ENCODE data around the gene STYXL1.
"Not testable (repeated sequence)": the region's sequence is repeated elsewhere in the genome, so short reads cannot be mapped to it uniquely, and the experiment has no call there.

Gene STYXL1

GRCh38 chr7:76020031-76020714 is 27.6 kb downstream of the STYXL1 start:
- Mint-ChIP-seq H3K36me3 (peaks cover 8% of the 10 kb centered on the region), H3K4me1 (peaks cover 5% of the 10 kb centered on the region), H3K27me3 (no peaks in the 10 kb centered on the region), H3K27ac (no peak overlapping the region), H3K4me3 (no peak overlapping the region), H3K9me3 (no peaks in the 10 kb centered on the region)

GRCh38 chr7:76018520-76018919 is 29.3 kb downstream of the STYXL1 start:
- H3K27me3 Mint-ChIP-seq, H3K27ac Mint-ChIP-seq, H3K9me3 Mint-ChIP-seq, H3K4me3 Mint-ChIP-seq, H3K4me1 Mint-ChIP-seq, H3K36me3 Mint-ChIP-seq: not testable (repeated sequence)

- Mint-ChIP-seq H3K4me3 (no peak overlapping the region), H3K27ac (no peak overlapping the region), H3K27me3 (no peaks in the 10 kb centered on the region), H3K9me3 (no peaks in the 10 kb centered on the region), H3K4me1 (peaks cover 5% of the 10 kb centered on the region), H3K36me3 (peaks cover 6% of the 10 kb centered on the region)
Measured at GRCh38 chr7:76016191-76016947, 31.4 kb downstream of the STYXL1 start.

- H3K9me3 Mint-ChIP-seq = no peaks in the 10 kb centered on the region
Measured at GRCh38 chr7:76011442-76011861, 36.3 kb downstream of the STYXL1 start.

DNA sequence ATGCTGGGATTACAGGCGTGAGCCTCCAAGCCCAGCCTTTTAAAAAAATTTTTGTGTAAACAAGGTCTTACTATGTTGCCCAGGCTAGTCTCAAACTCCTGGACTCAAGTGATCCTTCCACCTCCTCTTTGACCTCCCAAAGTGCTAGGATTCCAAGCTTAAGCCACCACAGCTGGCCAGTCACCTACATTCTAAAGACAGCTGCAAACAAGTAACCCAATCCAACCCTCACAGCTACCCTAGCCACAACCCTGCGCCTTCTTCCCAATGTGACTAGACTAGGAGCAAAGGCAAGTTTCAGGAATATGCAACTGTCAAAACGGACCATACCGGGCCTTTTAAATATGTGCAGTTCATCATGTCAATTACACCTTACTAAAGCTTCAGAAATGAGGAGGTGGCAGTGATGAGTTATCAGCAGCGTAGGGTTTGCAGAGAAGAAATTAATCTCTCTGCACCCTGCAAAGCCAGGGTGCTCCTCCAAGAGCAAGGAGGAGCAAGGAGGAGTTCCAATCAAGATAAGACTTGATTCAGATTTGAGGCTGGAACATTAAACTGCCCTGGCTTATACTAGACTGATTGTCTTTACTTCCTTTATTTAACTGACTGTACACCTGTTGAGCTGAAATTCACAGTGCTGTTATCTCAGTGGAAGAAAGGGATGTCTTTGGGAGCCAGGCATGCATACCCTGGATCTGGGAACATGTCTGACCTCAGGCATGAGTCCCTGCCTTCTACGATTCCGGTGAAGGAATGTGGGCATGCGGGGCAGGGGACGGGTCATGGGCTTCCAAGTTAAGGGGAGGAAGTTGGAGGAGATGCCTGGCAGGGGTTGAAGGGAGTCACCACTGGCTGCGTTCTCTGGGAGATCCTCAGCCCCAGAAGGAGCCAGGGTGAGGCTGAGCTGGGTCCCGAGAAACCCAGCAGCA is 37.9 kb downstream of the STYXL1 start:
- Mint-ChIP-seq H3K9me3 (no peaks in the 10 kb centered on the region), H3K4me3 (peak overlapping the region; percentile 55), H3K36me3 (peaks cover 12% of the 10 kb centered on the region), H3K27me3 (no peaks in the 10 kb centered on the region), H3K27ac (no peak overlapping the region), H3K4me1 (peaks cover 30% of the 10 kb centered on the region)

More at GRCh38 chr7:76011442-76011861, 36.3 kb downstream of the STYXL1 start:
- Mint-ChIP-seq H3K27me3 (no peaks in the 10 kb centered on the region), H3K4me3 (no peak overlapping the region), H3K4me1 (peaks cover 30% of the 10 kb centered on the region), H3K27ac (no peak overlapping the region), H3K36me3 (peaks cover 7% of the 10 kb centered on the region)

DNA sequence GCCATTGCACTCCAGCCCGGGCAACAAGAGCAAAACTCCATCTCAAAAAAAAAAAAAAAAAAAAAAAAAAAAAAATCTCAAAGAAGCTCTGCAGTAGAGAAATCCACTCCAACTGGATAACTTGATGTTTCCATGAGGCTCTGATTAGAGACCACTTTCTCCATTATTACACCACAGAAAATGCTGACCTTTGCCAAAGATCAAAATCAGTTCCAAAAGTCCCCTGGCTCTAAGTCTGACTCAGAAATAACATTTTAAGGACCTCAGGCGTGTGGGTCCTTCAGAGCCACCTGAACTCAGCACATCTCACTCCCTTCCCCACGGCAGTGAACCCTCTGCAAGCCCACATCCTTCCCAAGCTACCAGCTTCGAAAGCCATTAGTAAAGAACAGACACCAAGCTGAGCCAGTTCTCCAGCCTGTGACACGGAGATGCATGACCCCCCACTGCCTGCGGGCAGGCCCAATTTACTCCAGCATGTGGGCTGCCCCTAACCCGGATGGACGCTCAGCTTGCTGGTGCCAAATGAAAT is 39.6 kb downstream of the STYXL1 start:
- Mint-ChIP-seq H3K27ac (no peak overlapping the region), H3K27me3 (no peaks in the 10 kb centered on the region), H3K4me3 (peak overlapping the region; percentile 55), H3K4me1 (peaks cover 30% of the 10 kb centered on the region), H3K9me3 (no peaks in the 10 kb centered on the region), H3K36me3 (peaks cover 11% of the 10 kb centered on the region)

DNA sequence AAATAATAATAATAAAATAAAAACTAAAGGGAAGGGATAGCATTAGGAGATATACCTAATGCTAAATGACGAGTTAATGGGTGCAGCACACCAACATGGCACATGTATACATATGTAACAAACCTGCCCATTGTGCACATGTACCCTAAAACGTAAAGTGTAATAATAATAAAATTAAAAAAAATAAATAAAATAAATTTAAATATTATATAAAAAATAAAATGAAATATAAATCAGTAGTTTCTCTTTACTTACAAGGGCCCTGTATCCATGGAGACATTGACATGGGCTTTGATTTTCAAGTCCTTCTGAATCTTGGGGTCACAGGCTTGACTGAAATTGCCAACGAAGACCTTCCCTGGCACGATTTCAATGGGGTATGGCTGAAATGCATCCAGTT is 42.8 kb downstream of the STYXL1 start:
- Mint-ChIP-seq H3K36me3 (peaks cover 12% of the 10 kb centered on the region), H3K4me1 (peaks cover 20% of the 10 kb centered on the region)
- H3K27ac Mint-ChIP-seq, H3K27me3 Mint-ChIP-seq, H3K4me3 Mint-ChIP-seq, H3K9me3 Mint-ChIP-seq: not testable (repeated sequence)

DNA sequence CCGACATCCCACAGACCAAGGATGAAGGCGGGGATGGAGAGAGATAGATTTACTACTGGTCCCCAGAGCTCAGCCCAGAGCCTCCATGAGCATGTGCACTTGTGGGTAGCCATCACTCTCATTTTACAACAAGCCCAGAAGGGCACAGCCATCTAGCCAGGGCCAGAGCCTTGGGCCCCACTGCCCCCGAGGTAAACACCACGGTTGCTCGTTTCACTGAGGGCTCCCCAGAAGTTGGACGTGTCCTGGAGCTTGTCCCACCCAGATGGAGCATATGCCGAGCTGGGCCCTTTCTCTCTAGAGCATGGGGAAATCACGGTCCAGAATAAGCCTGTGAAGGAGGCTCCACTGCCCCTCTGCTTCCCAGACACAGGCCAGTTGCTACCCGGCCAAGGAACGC is 44.4 kb downstream of the STYXL1 start:
- Mint-ChIP-seq H3K9me3 (no peaks in the 10 kb centered on the region), H3K4me3 (no peak overlapping the region), H3K4me1 (peaks cover 3% of the 10 kb centered on the region), H3K27me3 (no peaks in the 10 kb centered on the region), H3K27ac (no peak overlapping the region), H3K36me3 (peaks cover 12% of the 10 kb centered on the region)

DNA sequence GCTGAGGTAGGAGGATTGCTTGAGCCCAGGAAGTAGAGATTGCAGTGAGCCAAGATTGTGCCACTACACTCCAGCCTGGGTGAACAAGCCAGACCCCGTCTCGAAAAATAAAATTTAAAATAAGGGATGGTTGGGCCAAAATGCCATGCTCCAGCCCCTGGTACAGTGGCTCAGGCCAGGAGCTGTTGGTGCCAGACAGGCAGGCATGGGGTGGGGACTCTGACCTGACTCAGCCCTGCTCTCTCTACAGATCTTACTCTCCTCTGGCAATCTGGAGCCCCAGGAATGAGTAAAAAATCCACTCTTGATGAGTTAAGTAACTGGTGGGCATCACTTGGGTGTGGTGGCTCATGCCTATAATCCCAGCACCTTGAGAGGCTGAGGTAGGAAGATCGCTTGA is 45.0 kb downstream of the STYXL1 start:
- H3K4me1 Mint-ChIP-seq = no peaks in the 10 kb centered on the region
- no peak overlapping the region for H3K27ac Mint-ChIP-seq
- no peaks in the 10 kb centered on the region for H3K9me3 Mint-ChIP-seq
- H3K27me3 Mint-ChIP-seq = no peaks in the 10 kb centered on the region
- peaks cover 12% of the 10 kb centered on the region for H3K36me3 Mint-ChIP-seq
- H3K4me3 Mint-ChIP-seq = no peak overlapping the region

GRCh38 chr7:76002139-76002538 is 45.7 kb downstream of the STYXL1 start:
- peaks cover 12% of the 10 kb centered on the region for H3K36me3 Mint-ChIP-seq
- no peaks in the 10 kb centered on the region for H3K27me3 Mint-ChIP-seq
- no peak overlapping the region for H3K4me3 Mint-ChIP-seq
- H3K9me3 Mint-ChIP-seq = no peaks in the 10 kb centered on the region
- H3K27ac Mint-ChIP-seq = no peak overlapping the region
- H3K4me1 Mint-ChIP-seq = peaks cover 6% of the 10 kb centered on the region

- Mint-ChIP-seq H3K9me3 (no peaks in the 10 kb centered on the region), H3K36me3 (peaks cover 11% of the 10 kb centered on the region), H3K4me3 (no peak overlapping the region), H3K27me3 (no peaks in the 10 kb centered on the region), H3K27ac (no peak overlapping the region), H3K4me1 (peaks cover 13% of the 10 kb centered on the region)
Measured at GRCh38 chr7:76000566-76000965, 47.2 kb downstream of the STYXL1 start.

DNA sequence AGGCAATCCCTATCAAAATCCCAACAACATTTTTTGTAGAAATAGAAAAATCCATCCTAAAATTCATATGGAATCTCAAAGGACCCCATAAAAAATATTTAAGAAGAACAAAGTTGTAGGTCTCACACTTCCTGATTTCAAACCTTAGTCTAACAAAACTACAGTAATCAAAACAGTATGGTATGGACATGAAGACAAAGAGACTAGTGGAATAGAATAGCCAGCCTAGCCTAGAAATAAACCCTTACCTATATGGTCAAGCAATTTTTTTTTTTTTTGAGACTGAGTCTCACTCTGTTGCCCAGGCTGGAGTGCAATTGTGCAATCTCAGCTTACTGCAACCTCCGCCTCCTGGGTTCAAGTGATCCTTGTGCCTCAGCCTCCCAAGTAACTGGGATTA is 49.8 kb downstream of the STYXL1 start:
- H3K4me3 Mint-ChIP-seq = no peak overlapping the region
- H3K27me3 Mint-ChIP-seq = no peaks in the 10 kb centered on the region
- no peaks in the 10 kb centered on the region for H3K9me3 Mint-ChIP-seq
- H3K36me3 Mint-ChIP-seq = peaks cover 2% of the 10 kb centered on the region
- H3K4me1 Mint-ChIP-seq = peaks cover 20% of the 10 kb centered on the region
- no peak overlapping the region for H3K27ac Mint-ChIP-seq

- H3K36me3 Mint-ChIP-seq = no peaks in the 10 kb centered on the region
- H3K27me3 Mint-ChIP-seq = no peaks in the 10 kb centered on the region
- H3K27ac Mint-ChIP-seq = no peak overlapping the region
- peaks cover 23% of the 10 kb centered on the region for H3K4me1 Mint-ChIP-seq
- no peaks in the 10 kb centered on the region for H3K9me3 Mint-ChIP-seq
- H3K4me3 Mint-ChIP-seq = no peak overlapping the region
Measured at GRCh38 chr7:75996476-75996875, 51.3 kb downstream of the STYXL1 start.

GRCh38 chr7:75995996-75996395 is 51.8 kb downstream of the STYXL1 start:
- H3K4me1 Mint-ChIP-seq = peaks cover 24% of the 10 kb centered on the region
- H3K4me3 Mint-ChIP-seq = no peak overlapping the region
- no peaks in the 10 kb centered on the region for H3K27me3 Mint-ChIP-seq
- no peak overlapping the region for H3K27ac Mint-ChIP-seq
- H3K9me3 Mint-ChIP-seq = no peaks in the 10 kb centered on the region
- H3K36me3 Mint-ChIP-seq = no peaks in the 10 kb centered on the region

DNA sequence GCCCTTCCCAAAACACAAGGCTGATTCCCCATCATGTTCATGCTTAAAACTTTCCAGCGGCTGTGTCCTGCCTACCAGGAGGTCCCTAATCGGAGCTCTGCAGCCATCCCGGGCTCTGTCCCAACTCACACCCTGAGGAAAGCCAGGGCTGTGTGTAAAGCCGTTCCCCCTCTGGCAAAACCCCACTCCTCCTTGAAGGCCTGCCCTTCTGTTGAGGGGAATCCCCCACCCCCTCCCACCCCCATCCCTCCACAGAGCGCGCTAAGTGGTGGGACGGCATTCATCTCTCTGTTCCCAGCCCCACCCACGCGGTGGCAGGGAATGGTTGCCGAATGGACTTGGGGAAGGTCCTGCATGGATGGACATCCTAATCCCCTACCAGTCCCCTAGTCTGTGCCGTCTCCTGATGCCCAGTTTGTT is 52.7 kb downstream of the STYXL1 start:
- Mint-ChIP-seq H3K27ac (no peak overlapping the region), H3K4me1 (peaks cover 31% of the 10 kb centered on the region), H3K36me3 (no peaks in the 10 kb centered on the region)

More for the DNA sequence above, 52.7 kb downstream of the STYXL1 start:
- peak overlapping the region; percentile 68 for H3K4me3 Mint-ChIP-seq
- H3K9me3 Mint-ChIP-seq = no peaks in the 10 kb centered on the region
- H3K27me3 Mint-ChIP-seq = no peaks in the 10 kb centered on the region

Data from activated naive CD4-positive, alpha-beta T cell treated with anti-CD3 and anti-CD28 coated beads, Interleukin-2, amount 50 U/mL, for 24 hours (primary cell).